Right atrium auricular region (tissue), 2 donors: ENCODE results near the gene SMYD3. TPM values are rescaled to one million over a fixed set of nuclear protein-coding genes. Genes with fewer than 3 reads are reported as not detected.

ENCODE experiments used
- DNase-seq: peaks from one replicate; pipeline ENCODE4 v3.0.0-alpha.2; 2019; ENCODE audit warnings: low spot score
- H3K27ac ChIP-seq, 2 donors: fragments of 200-600 bp; sonication (generic); 1 replicate in 1 of 2; 2 replicates in 1 of 2; pipeline ENCODE4 v1.5.1; 2016 to 2019
- H3K27me3 ChIP-seq, 2 donors: fragments of 200-600 bp; sonication (generic); one replicate each; pipeline versions ENCODE4 v1.5.1 to v1.6.0; 2017 to 2019
- H3K36me3 ChIP-seq: fragments of 200-600 bp; sonication (generic); one replicate; pipeline ENCODE4 v1.5.1; 2016
- H3K4me1 ChIP-seq, 2 donors: fragments of 200-600 bp; sonication (generic); one replicate each; pipeline versions ENCODE4 v1.5.1 to v1.6.0; 2017 to 2019
- H3K4me3 ChIP-seq, 2 donors: fragments of 200-600 bp; sonication (generic); 1 replicate in 1 of 2; 2 replicates in 1 of 2; pipeline ENCODE4 v1.5.1; 2017 to 2019; ENCODE audit warnings: mild to moderate bottlenecking in 1 of 2, moderate library complexity in 1 of 2
- H3K9me3 ChIP-seq, 2 donors: fragments of 200-600 bp; sonication (generic); one replicate each; pipeline ENCODE4 v1.5.1; 2019
- total RNA-seq, 2 donors: library from RNA; depleted of rRNA; stranded (reverse); fragments of >200 nt; gene quantifications; one replicate each; pipeline ENCODE4 v1.1.0, GENCODE V29; 2016
- TF ChIP-seq, protein P1 (sequence below), 2 donors: fragments of 200-600 bp; sonication (generic); IDR thresholded peaks; one replicate each; pipeline ENCODE4 v1.5.1; 2019; ENCODE audit warnings: antibody characterized with exemption in 2 of 2

Gene SMYD3
- total RNA-seq, 2 donors from 2014 or later: 7.9 to 8.5 TPM

DNA sequence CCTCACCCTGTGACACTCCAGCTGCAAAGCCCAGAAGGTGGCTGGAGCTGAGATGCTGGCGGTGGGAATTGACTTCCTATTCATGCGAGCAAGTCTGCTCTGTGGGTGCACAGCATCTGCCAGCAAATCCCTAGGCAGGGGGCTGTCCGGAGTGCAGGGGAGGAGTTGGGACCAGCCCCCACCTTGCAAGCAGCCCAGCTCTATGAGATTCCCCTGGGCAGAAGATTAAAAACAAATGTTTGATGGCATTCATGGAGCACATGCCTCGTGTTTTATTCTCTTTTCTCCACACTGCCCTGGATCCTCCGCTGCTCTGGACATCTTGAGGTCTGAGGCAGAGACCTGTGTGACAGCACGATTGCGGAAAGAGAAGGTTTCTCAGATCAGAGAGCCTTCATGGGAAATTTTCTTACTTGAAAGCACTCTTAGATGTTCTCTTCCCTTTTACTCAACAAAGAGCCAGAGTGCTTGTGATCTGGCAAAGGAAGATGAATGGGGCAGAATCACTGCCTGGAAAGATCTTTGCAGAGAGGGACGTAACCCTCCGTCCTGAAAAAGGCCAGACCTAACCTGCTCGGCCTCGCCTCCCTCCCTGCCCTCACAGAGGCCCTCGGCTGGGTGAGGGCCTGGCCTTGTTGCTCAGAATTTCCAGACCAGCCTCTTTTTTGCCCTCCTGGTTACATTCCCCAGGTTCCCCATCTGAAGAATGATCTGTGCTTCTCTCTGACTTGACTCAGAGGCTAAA lies 755.2 kb downstream of the SMYD3 start:
- H3K36me3 ChIP-seq: no peaks in the 10 kb centered on the region
- TF ChIP-seq, protein P1, sequence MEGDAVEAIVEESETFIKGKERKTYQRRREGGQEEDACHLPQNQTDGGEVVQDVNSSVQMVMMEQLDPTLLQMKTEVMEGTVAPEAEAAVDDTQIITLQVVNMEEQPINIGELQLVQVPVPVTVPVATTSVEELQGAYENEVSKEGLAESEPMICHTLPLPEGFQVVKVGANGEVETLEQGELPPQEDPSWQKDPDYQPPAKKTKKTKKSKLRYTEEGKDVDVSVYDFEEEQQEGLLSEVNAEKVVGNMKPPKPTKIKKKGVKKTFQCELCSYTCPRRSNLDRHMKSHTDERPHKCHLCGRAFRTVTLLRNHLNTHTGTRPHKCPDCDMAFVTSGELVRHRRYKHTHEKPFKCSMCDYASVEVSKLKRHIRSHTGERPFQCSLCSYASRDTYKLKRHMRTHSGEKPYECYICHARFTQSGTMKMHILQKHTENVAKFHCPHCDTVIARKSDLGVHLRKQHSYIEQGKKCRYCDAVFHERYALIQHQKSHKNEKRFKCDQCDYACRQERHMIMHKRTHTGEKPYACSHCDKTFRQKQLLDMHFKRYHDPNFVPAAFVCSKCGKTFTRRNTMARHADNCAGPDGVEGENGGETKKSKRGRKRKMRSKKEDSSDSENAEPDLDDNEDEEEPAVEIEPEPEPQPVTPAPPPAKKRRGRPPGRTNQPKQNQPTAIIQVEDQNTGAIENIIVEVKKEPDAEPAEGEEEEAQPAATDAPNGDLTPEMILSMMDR (IDR thresholded peaks at IDR 0.05): no peak
- H3K27ac ChIP-seq: no peak overlapping the region
- DNase-seq: no peak
- peaks cover 0 to 19% of the 10 kb centered on the region in 2 donors for H3K9me3 ChIP-seq
- H3K4me3 ChIP-seq: no peak overlapping the region
- H3K27me3 ChIP-seq: no peaks in the 10 kb centered on the region
- H3K4me1 ChIP-seq: no peaks in the 10 kb centered on the region

DNA sequence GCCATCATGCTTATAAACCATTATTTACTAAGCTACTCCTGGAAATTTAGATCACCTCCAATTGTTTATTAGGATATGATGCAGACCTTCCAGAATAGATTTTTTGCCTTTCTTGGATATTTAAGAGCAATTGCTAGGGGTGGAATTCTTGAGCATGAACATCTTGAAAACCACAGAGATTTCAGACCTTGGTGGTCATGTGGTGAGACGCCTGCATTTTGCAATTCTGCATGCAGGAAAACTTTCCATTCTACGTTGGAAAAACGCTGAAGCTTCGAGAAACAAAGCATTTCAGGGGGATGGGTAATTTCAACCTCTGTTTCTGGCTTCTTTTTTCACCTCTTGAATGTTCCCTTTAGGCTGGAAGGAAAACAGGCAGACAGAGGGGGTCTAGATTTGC lies 756.0 kb downstream of the SMYD3 start:
- no peak overlapping the region for H3K27ac ChIP-seq
- peaks cover 0 to 24% of the 10 kb centered on the region in 2 donors for H3K9me3 ChIP-seq
- TF ChIP-seq, protein P1 (IDR thresholded peaks at IDR 0.05): no peak
- H3K27me3 ChIP-seq: no peaks in the 10 kb centered on the region
- H3K4me1 ChIP-seq: no peaks in the 10 kb centered on the region
- H3K36me3 ChIP-seq: no peaks in the 10 kb centered on the region
- H3K4me3 ChIP-seq: no peak overlapping the region
- DNase-seq: no peak

DNA sequence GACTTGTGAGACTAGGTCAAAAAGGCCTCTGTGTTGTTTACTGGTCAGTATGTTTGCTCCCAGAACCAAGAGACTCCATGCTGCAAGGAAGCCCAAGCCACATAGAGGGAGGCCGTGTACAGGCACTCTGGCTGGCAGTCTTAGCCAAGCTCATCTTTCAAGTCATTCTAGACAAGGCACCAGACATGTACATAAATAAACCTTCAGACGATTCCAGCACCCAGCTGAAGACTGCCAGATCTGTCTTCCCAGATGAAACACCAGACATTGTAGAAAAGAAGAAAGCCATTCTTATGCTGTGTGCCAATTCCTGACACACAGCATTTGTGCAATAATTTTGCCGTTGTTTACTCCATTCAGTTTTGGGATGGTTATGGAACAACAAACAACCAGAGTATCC lies 756.8 kb downstream of the SMYD3 start:
- H3K9me3 ChIP-seq: peaks cover 0 to 18% of the 10 kb centered on the region in 2 donors
- no peak overlapping the region for H3K4me3 ChIP-seq
- H3K36me3 ChIP-seq: no peaks in the 10 kb centered on the region
- DNase-seq: no peak
- H3K27me3 ChIP-seq: no peaks in the 10 kb centered on the region
- TF ChIP-seq, protein P1 (IDR thresholded peaks at IDR 0.05): no peak
- H3K27ac ChIP-seq: no peak overlapping the region
- H3K4me1 ChIP-seq: no peaks in the 10 kb centered on the region

DNA sequence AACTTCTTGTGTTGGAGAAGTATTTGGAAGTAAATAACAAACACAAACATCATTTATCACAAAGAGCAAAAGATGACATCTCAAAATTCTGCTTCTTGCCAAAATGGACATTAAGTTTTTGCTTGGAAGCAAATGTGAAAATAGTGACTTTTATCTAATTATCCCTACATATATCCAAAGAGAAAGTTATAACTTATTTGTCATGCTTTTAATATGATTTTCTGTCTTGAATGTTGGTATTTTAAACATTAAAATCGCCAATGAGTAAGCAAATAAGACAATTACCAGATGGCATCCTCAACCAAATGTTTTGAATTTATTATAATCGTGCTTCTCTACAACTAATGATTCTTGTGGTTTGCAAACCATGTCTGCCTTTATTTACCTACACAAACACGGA lies 758.0 kb downstream of the SMYD3 start:
- no peak for DNase-seq
- Histone ChIP-seq H3K4me1 (no peaks in the 10 kb centered on the region), H3K9me3 (peaks cover 0 to 8% of the 10 kb centered on the region in 2 donors), H3K27ac (no peak overlapping the region), H3K36me3 (no peaks in the 10 kb centered on the region), H3K27me3 (no peaks in the 10 kb centered on the region), H3K4me3 (no peak overlapping the region)
- TF ChIP-seq, protein P1 (IDR thresholded peaks at IDR 0.05): no peak

DNA sequence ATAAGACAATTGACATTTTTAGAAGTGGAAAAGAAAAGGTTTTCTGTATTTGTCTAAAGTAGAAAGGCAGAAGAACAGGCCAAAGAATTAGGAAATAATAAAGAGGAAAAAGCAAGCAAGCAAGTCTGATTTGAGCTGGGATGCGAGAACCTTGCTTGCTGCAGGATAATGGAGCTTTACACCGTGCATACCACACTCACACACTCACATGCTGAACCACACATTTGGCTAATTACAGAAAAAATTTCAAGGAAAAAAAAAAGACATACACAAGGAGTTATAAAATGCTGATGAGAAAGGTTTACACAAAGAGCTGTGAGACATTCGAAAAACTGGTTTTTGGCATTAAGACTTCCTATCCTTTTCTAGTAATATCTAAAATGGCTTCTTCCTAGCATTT lies 758.4 kb downstream of the SMYD3 start:
- TF ChIP-seq, protein P1 (IDR thresholded peaks at IDR 0.05): no peak
- Histone ChIP-seq H3K4me1 (no peaks in the 10 kb centered on the region), H3K36me3 (no peaks in the 10 kb centered on the region), H3K27me3 (no peaks in the 10 kb centered on the region), H3K9me3 (peaks cover 0 to 8% of the 10 kb centered on the region in 2 donors), H3K27ac (no peak overlapping the region), H3K4me3 (no peak overlapping the region)
- DNase-seq: no peak

DNA sequence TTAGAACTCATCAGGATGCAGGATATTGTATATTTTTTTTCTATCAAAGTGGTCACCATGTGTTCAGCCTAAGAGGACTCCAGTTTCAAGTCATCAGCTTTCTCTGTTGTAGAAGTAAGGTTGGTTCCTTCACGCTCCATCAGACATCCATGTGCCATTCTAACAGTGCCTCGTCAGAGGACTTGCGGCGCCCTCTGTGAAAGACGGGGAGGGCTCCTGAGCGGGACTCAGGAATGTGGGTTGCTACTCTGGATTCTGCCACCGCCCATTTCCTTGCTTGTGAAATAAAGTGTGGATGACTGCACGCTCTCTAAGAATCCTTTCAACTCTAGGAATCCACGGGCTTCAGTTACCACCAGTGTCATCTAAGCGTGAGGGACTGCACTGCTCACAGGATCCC lies 758.8 kb downstream of the SMYD3 start:
- Histone ChIP-seq H3K27ac (no peak overlapping the region), H3K4me3 (no peak overlapping the region), H3K36me3 (no peaks in the 10 kb centered on the region), H3K27me3 (no peaks in the 10 kb centered on the region), H3K4me1 (no peaks in the 10 kb centered on the region), H3K9me3 (peaks cover 0 to 8% of the 10 kb centered on the region in 2 donors)
- DNase-seq: no peak
- TF ChIP-seq, protein P1 (IDR thresholded peaks at IDR 0.05): no peak
